Measurements from ENCODE around the gene ZNF800. TPM values are rescaled to one million over a fixed set of nuclear protein-coding genes. Genes with fewer than 3 reads are reported as not detected.

ZNF800 gene
- total RNA-seq, 1 donor from 2014 or later, result 24.6 TPM

GRCh38 chr7:127347567-127348246 is 44.8 kb downstream of the ZNF800 start:
- peak; percentile 29 for DNase-seq (ENCODE audit: low read depth)

- no peak for DNase-seq (ENCODE audit: low read depth)
Measured at GRCh38 chr7:127346575-127347256, 45.8 kb downstream of the ZNF800 start.

GRCh38 chr7:127342596-127342995 is 49.9 kb downstream of the ZNF800 start:
- DNase-seq (ENCODE audit: low read depth), result no peak

- DNase-seq (ENCODE audit: low read depth), result no peak
Measured at GRCh38 chr7:127338122-127338521, 54.4 kb downstream of the ZNF800 start.

- no peak for DNase-seq (ENCODE audit: low read depth)
Measured at GRCh38 chr7:127337581-127337980, 54.9 kb downstream of the ZNF800 start.

GRCh38 chr7:127336458-127336857 is 56.0 kb downstream of the ZNF800 start:
- no peak for DNase-seq (ENCODE audit: low read depth)

- DNase-seq (ENCODE audit: low read depth), result no peak
Measured at GRCh38 chr7:127332880-127333279, 59.6 kb downstream of the ZNF800 start.

- no peak for DNase-seq (ENCODE audit: low read depth)
Measured at GRCh38 chr7:127330070-127330469, 62.4 kb downstream of the ZNF800 start.

- no peak for DNase-seq (ENCODE audit: low read depth)
Measured at GRCh38 chr7:127322832-127323493, 69.5 kb downstream of the ZNF800 start.

- no peak for DNase-seq (ENCODE audit: low read depth)
Measured at GRCh38 chr7:127322351-127322750, 70.2 kb downstream of the ZNF800 start.

- DNase-seq (ENCODE audit: low read depth), result no peak
Measured at GRCh38 chr7:127320974-127321373, 71.5 kb downstream of the ZNF800 start.

Other genes starting within 250 kb of the ZNF800 start
- gene GRM8, start 139.8 kb downstream of the ZNF800 start, total RNA-seq, result 0.70 TPM in 1 of 2 replicates, not detected in the other
- gene GCC1, start 192.9 kb upstream of the ZNF800 start, total RNA-seq, result 30.4 and 32.7 TPM in 2 replicates
- 111 and 279 TPM in 2 replicates for gene ARF5, start 195.7 kb upstream of the ZNF800 start, total RNA-seq
- 0.70 and 1.0 TPM in 2 replicates for gene FSCN3, start 201.0 kb upstream of the ZNF800 start, total RNA-seq
- not detected in 2 replicates for gene PAX4, start 225.4 kb upstream of the ZNF800 start, total RNA-seq